Osteoblast (primary cell): ENCODE measurements around the gene CSNK1A1. TPM values are rescaled to one million over a fixed set of nuclear protein-coding genes. Genes with fewer than 3 reads are reported as not detected.
A peak's percentile ranks its signal among the peaks of the same experiment; 100 is the strongest.
"Not testable (repeated sequence)": the region's sequence is repeated elsewhere in the genome, so short reads cannot be mapped to it uniquely, and the experiment has no call there.

ENCODE experiments used
- DNase-seq: peaks from one replicate; pipeline ENCODE4 v3.0.0; 2011; ENCODE audit warnings: low spot score, mixed read lengths; ENCODE audit not compliant: insufficient read length; ENCODE audit errors: missing footprints
- H2AFZ ChIP-seq: 2 replicates; pipeline ENCODE4 v1.6.0; 2011; ENCODE audit warnings: mild to moderate bottlenecking, low read length
- H3K27ac ChIP-seq: 2 replicates; pipeline ENCODE4 v1.5.1; 2011; ENCODE audit warnings: mild to moderate bottlenecking, low read depth, low read length, moderate library complexity
- H3K27me3 ChIP-seq: 2 replicates; pipeline ENCODE4 v1.6.0; 2012; ENCODE audit warnings: mild to moderate bottlenecking, control low read depth, inconsistent platforms, low read length, moderate library complexity; ENCODE audit not compliant: insufficient read depth
- H3K36me3 ChIP-seq: 2 replicates; pipeline ENCODE4 v1.5.1; 2011; ENCODE audit warnings: mild to moderate bottlenecking, low read length, control low read depth, moderate library complexity; ENCODE audit not compliant: insufficient read depth
- H3K4me1 ChIP-seq: 2 replicates; pipeline ENCODE4 v1.5.1; 2011; ENCODE audit warnings: mild to moderate bottlenecking, low read length, control low read depth, moderate library complexity; ENCODE audit not compliant: insufficient read depth
- H3K4me2 ChIP-seq: 2 replicates; pipeline ENCODE4 v1.6.0; 2011; ENCODE audit warnings: mild to moderate bottlenecking, low read length; ENCODE audit not compliant: insufficient read depth
- H3K4me3 ChIP-seq: fragments of 200-600 bp; sonication (generic); 3 replicates; pipeline ENCODE4 v1.5.1; 2012; ENCODE audit warnings: mild to moderate bottlenecking, low read length, inconsistent platforms; ENCODE audit not compliant: insufficient read depth
- H3K79me2 ChIP-seq: 2 replicates; pipeline ENCODE4 v1.6.0; 2012; ENCODE audit warnings: mild to moderate bottlenecking, low read length, control low read depth, inconsistent platforms; ENCODE audit not compliant: insufficient read depth
- H3K9me3 ChIP-seq: 2 replicates; pipeline ENCODE4 v1.5.1; 2011; ENCODE audit warnings: low read depth, low read length, control low read depth
- H4K20me1 ChIP-seq: 2 replicates; pipeline ENCODE4 v1.6.0; 2012; ENCODE audit warnings: mild to moderate bottlenecking, low read length, control low read depth; ENCODE audit not compliant: insufficient read depth
- CTCF ChIP-seq: IDR thresholded peaks from 2 replicates; pipeline ENCODE4 v1.5.1; 2011; ENCODE audit warnings: mild to moderate bottlenecking, low read depth, low read length, moderate library complexity; ENCODE audit errors: extremely low read depth
- total RNA-seq: library from RNA; depleted of rRNA; stranded (reverse); fragments of >200 nt; gene quantifications from 2 replicates; pipeline ENCODE4 v1.2.3, GENCODE V29; 2012

CSNK1A1 gene
- total RNA-seq, 1 donor = 497 TPM

- Histone ChIP-seq H3K27ac (peak overlapping the region; percentile 72), H4K20me1 (peaks cover 41% of the 10 kb centered on the region), H3K4me1 (peaks cover 52% of the 10 kb centered on the region), H3K4me3 (no peak overlapping the region), H3K9me3 (no peaks in the 10 kb centered on the region), H2AFZ (no peak overlapping the region), H3K79me2 (peaks cover 96% of the 10 kb centered on the region), H3K4me2 (peak overlapping the region; percentile 36), H3K27me3 (no peaks in the 10 kb centered on the region), H3K36me3 (peaks cover 41% of the 10 kb centered on the region)
- DNase-seq = no peak
- TF ChIP-seq CTCF = no peak
Measured at GRCh38 chr5:149514512-149514911, 36.7 kb downstream of the CSNK1A1 start.

DNA sequence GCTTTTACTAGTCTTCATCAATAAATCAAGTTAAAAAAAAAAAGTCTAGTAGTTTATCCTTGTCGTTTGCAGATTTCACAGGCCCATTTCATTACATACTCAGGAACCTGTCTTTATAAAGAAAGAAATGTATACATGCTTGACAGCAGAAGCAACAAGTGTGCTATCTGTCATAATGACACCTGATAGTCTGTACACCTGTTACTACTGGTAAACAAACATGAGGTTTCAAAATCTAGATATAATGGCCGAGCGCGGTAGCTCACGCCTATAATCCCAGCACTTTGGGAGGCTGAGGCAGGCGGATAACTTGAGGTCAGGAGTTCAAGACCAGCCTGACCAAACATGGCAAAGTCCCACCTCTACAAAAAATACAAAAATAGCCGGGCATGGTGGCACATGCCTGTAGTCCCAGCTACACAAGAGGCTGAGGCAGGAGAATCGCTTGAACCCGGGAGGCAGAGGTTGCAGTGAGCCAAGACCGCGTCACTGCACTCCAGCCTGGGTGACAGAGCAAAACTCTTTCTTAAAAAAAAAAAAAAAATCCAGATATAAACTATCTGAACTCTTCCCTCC is 37.8 kb downstream of the CSNK1A1 start:
- Histone ChIP-seq H4K20me1 (peaks cover 33% of the 10 kb centered on the region), H3K36me3 (peaks cover 51% of the 10 kb centered on the region), H3K4me1 (peaks cover 41% of the 10 kb centered on the region), H3K79me2 (peaks cover 94% of the 10 kb centered on the region)
- H3K4me2 ChIP-seq, DNase-seq, H2AFZ ChIP-seq, H3K9me3 ChIP-seq, H3K27me3 ChIP-seq, H3K4me3 ChIP-seq, H3K27ac ChIP-seq: not testable (repeated sequence)

GRCh38 chr5:149510136-149510535 is 41.1 kb downstream of the CSNK1A1 start:
- no peak for TF ChIP-seq CTCF
- H3K4me2 ChIP-seq = no peak overlapping the region
- H3K36me3 ChIP-seq = peaks cover 80% of the 10 kb centered on the region
- no peak for DNase-seq
- H4K20me1 ChIP-seq = peaks cover 14% of the 10 kb centered on the region
- no peaks in the 10 kb centered on the region for H3K27me3 ChIP-seq
- H3K4me3 ChIP-seq = no peak overlapping the region
- H3K4me1 ChIP-seq = peaks cover 8% of the 10 kb centered on the region
- H3K79me2 ChIP-seq = peaks cover 75% of the 10 kb centered on the region
- no peaks in the 10 kb centered on the region for H3K9me3 ChIP-seq
- no peak overlapping the region for H3K27ac ChIP-seq
- H2AFZ ChIP-seq = no peak overlapping the region

- H3K4me3 ChIP-seq = no peak overlapping the region
- H3K4me1 ChIP-seq = peaks cover 20% of the 10 kb centered on the region
- no peak overlapping the region for H3K4me2 ChIP-seq
- peaks cover 45% of the 10 kb centered on the region for H3K79me2 ChIP-seq
- no peaks in the 10 kb centered on the region for H3K9me3 ChIP-seq
- no peaks in the 10 kb centered on the region for H3K27me3 ChIP-seq
- H3K36me3 ChIP-seq = peaks cover 79% of the 10 kb centered on the region
- no peaks in the 10 kb centered on the region for H4K20me1 ChIP-seq
- no peak for TF ChIP-seq CTCF
- H2AFZ ChIP-seq = no peak overlapping the region
- H3K27ac ChIP-seq = peak overlapping the region; percentile 7
- DNase-seq = no peak
Measured at GRCh38 chr5:149504677-149505076, 46.6 kb downstream of the CSNK1A1 start.
